DMS79 (cell line): ENCODE results near the gene CREB3L2.
"Not testable (repeated sequence)": the region's sequence is repeated elsewhere in the genome, so short reads cannot be mapped to it uniquely, and the experiment has no call there.

Source experiments
- DNase-seq: peaks from one replicate; lab custom pipeline; 2025; lab: John Stamatoyannopoulos, UW

The CREB3L2 gene, protein sequence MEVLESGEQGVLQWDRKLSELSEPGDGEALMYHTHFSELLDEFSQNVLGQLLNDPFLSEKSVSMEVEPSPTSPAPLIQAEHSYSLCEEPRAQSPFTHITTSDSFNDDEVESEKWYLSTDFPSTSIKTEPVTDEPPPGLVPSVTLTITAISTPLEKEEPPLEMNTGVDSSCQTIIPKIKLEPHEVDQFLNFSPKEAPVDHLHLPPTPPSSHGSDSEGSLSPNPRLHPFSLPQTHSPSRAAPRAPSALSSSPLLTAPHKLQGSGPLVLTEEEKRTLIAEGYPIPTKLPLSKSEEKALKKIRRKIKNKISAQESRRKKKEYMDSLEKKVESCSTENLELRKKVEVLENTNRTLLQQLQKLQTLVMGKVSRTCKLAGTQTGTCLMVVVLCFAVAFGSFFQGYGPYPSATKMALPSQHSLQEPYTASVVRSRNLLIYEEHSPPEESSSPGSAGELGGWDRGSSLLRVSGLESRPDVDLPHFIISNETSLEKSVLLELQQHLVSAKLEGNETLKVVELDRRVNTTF

GRCh38 chr7:138001529-138002095, at the start of gene CREB3L2:
CREB3L2 (minus strand) TSS chr7:138002086; CDS start chr7:138001705, 381 bp downstream.
- peak; percentile 25 for DNase-seq

GRCh38 chr7:138049505-138050116, 47.7 kb upstream of the CREB3L2 start:
- DNase-seq, result no peak

DNA sequence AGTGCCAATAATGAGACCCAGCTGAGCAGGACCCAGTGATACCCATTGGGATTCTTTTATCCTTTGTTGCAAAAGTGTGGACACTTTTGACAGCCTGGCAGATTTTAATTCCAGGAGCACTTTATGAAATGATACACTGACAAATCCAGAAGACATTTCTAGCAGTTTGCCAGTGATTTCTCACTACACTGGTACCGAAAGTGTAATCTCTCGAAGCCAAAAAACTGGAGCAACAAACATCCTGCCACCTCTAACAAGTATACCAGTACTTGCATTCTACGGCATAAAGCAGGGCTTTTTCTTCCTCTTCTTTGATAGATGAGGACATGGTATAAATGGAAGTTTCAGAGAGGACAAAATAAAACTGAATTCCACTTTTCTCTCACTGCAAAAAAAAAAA, 46.0 kb upstream of the CREB3L2 start:
- no peak for DNase-seq

DNA sequence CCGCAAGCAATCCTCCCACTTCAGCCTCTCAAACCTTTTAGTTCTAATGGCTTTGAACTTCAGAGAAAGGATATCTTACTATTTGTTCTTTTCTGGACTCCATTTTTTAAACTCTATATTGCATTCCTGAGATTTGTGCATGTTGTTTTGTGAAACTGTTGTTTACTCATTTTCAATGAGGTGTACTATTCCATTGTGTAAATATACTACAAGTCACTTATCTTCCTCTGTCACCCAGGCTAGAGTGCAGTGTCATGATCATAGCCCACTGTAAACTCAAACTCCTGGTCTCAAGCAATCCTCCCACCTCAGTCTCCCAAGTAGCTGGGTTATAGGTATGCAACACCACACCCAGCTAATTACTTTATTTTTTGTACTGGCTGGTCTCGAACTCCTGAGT, 43.0 kb upstream of the CREB3L2 start:
- no peak for DNase-seq

DNA sequence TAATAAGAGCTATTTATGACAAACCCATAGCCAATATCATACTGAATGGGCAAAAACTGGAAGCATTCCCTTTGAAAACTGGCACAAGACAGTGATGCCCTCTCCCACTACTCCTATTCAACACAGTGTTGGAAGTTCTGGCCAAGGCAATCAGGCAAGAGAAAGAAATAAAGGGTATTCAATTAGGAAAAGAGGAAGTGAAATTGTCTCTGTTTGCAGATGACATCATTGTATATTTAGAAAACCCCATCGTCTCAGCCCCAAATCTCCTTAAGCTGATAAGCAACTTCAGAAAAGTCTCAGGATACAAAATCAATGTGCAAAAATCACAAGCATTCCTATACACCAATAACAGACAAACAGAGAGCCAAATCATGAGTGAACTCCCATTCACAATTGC, 38.2 kb upstream of the CREB3L2 start:
- DNase-seq, result not testable (repeated sequence)

- DNase-seq, result no peak
Observed at GRCh38 chr7:138036135-138036534, 34.2 kb upstream of the CREB3L2 start.

GRCh38 chr7:138033241-138033640, 31.4 kb upstream of the CREB3L2 start:
- no peak for DNase-seq

GRCh38 chr7:138032770-138033169, 30.9 kb upstream of the CREB3L2 start:
- DNase-seq, result no peak

GRCh38 chr7:138032186-138032585, 30.3 kb upstream of the CREB3L2 start:
- no peak for DNase-seq

DNA sequence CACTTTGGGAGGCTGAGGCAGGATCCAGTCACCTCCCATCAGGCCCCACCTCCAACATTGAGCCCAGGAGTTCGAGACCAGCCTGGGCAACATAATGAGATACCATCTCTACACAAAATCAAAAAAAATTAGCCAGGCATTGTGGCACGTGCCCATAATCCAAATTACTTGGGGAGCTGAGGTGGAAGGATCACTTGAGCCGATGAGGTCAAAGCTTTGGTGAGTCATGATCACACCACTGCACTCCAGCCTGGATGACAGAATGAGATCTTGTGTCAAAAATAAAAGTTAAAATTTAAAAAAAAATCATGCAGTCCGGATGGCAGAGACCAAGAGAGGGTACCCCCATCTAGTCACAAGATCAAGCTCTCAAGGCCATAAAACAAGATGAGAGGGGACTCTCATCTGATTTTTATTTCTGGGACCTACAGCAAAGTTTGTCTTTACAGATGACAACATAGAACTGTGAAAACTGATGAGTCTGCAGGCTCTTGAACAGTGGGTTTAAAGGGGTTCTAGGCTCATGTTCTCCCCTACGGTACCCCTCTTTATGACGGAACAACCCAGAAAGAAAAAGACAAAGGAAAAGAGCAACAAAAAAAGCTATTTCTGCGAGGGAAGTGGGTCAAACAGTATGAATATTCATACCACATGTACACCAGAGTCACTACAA, 28.9 kb upstream of the CREB3L2 start:
- DNase-seq, result no peak

DNA sequence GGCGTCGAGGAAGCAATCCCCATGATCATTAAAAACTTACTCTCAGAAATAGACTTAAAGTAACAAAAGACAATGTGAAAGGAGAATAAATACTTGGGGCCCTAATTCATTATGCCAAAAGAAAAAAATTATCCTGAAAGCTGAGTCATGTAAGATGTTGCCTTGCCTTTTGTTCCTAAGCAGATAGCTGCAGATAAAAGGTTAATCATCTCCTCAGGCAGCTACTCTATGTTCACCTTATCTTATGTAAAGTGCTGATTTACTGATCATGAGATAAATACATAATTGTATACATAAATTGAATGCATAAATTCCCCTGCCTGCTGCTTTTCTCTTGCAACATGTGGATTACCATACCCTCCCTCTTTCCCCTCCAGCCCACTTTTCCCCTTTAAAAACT, 28.1 kb upstream of the CREB3L2 start:
- DNase-seq, result no peak

- no peak for DNase-seq
Observed at GRCh38 chr7:138029126-138029525, 27.2 kb upstream of the CREB3L2 start.

- DNase-seq, result no peak
Observed at GRCh38 chr7:138027100-138027499, 25.2 kb upstream of the CREB3L2 start.

DNA sequence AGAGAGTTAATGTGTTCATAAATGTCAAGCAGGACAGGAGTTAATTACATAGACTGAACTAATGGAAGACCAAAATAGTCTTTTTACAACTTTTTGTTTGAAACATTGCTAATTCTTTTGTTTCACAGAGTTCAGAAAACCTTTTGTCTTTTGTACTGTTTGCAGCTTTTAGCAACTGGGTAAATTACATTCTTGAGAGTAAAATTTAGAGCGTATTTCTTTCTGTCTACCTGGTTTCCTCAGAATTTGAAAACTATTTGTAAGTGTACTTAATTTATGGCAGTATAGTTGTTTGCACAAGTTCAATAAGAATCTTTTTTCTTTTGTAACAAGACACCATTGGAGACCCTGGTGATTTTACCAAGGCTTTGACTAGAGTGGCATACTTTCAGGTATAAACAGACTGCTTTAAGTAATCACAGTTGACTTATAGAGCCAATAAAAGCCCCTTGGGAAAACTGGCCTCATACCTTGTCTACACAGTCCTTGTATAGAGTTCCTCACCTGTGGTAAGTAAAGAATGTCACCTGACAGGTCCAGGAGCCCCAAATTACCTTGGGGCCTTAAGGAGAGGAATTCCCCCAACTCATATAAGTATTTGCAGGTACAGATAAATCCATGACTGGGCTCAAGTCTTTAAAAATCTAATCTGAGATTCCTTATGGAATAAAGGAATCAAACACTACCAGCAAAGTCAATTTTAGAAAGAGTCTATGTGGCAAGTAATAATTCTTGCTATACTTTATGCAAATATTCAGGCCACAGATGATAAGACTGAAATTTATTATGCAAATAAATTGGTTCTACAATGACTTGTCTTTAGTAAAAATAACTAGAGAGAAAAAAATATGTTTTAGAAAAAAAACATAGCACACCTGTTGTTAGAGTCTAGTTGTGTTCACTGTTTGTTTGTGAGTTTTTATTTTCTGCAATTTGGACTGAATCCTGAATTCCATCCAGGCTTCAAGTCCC, 23.6 kb upstream of the CREB3L2 start:
- DNase-seq, result no peak

DNA sequence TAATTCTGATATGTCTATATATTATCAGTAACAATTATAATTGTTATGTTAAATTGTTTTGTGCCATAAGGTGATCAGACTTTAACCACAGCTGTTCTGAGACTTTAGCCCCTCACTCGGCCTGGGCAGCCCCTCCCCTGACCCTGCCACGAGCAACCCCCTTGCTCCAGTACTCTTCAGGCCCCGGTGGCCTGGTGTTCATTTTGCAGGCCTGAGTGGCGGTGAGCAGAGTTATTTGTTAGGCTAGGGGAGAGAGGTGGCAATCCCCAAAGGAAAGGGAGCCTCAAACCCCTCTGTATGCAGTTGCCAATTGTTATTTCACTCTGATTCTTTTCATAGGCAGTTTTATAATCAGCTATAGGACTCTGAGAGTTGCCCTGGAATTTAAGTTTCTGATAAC, 22.9 kb upstream of the CREB3L2 start:
- DNase-seq, result no peak

DNA sequence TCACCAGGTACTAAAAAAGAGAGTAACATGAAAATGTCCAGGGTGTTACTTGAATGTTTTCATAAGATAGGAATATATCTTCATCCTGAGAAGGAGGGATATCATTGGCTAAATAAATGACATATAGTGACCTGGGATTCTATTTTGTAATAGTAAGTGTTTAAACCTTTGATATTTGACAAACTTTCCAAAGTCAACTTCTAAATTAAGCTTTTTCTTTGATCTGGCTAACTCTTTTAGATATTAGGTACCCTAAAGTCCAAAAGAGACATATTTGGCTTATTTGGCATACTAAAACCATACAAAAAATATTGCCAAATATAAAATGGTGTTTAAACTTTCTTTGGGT, 22.4 kb upstream of the CREB3L2 start:
- no peak for DNase-seq

DNA sequence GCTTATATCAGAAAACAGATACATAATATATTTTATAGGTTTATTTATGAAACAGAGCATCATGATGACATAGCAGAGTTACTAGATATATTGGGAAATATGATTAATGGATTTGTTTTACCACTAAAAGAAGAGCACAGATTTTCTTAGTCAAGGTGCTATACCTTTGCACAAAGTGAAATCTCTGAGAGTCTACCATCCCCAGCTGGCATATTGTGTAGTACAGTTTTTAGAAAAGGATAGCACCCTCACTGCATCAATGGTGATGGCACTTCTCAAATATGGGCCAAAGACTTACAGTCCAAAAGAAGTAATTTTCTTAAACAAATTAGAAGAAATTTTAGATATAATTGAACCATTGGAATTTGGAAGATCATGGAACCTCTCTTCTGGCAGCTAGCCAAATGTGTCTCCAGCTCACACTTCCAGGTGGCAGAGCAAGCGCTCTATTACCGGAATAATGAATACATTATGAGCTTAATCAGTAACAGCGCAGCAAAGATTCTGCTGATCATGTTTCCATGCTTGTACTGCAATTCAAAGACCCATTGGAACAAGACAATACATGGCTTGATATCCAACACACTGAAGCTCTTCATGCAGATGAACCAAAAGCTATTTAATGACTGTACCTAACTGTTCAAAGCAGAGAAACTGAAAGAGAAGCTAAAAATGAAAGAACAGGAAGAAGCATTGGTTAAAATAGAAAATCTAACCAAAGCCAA, 21.9 kb upstream of the CREB3L2 start:
- no peak for DNase-seq

DNA sequence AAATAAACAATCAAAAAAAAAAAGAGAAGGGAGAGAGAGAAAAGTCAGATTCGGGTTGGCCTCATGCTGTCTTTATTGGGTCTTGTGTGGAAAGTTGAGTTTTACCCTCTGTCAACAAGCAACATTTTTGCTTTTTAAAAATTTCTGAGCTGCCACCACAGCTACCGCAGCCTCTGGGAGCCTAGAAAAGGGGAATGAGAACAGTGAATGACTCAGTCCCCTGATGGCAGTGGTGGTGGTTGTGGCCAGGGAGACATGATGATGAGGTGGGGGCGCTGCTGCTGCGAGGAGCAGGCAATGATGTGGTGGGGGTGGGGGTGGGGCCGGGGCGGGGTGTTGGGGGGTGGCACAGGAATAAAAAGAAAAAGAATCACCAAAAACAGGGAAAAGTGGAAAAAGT, 20.0 kb upstream of the CREB3L2 start:
- DNase-seq, result no peak

DNA sequence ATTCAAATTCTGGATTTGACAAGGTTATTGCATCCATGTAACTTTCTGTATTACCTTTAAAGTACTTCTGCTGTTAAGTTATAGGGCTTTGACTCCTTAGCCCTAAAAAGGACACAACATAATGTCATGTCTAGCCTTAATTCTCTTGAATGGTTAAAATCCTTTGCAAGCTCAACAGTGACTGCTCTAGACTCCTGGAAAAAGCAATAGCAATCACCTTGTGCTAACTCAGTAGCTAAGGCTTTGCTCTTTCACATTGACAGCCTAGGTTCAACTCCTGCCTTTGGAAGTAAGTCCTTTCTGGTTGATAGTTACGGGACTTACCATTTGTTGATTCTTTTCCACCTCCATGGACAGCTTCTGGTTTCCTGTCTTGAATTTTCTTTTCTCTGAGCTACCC, 16.1 kb upstream of the CREB3L2 start:
- DNase-seq, result no peak

GRCh38 chr7:138015096-138015495, 13.2 kb upstream of the CREB3L2 start:
- DNase-seq, result no peak

GRCh38 chr7:138014686-138015085, 12.8 kb upstream of the CREB3L2 start:
- DNase-seq, result no peak
